Measurements from ENCODE around the gene NUDCD3. TPM values are rescaled to one million over a fixed set of nuclear protein-coding genes. Genes with fewer than 3 reads are reported as not detected.

Gene NUDCD3
- total and polyA plus RNA-seq, 3 experiments from 2014 or later, result 72.0 to 99.5 (median 98.8) TPM

- Mint-ChIP-seq H3K4me3 (no peak overlapping the region), H3K36me3 (peaks cover 0 to 4% (median 0%) of the 10 kb centered on the region in 3 donors), H3K27me3 (peaks cover 5 to 15% of the 10 kb centered on the region in 2 donors), H3K9me3 (no peaks in the 10 kb centered on the region), H3K27ac (no peak overlapping the region), H3K4me1 (peaks cover 7 to 12% (median 10%) of the 10 kb centered on the region in 3 donors)
- H3K4me3 ChIP-seq (ENCODE audit: low read length), result no peak overlapping the region
- no peaks in the 10 kb centered on the region for H3K27me3 ChIP-seq (ENCODE audit: insufficient read depth, low read length, poor library complexity, severe bottlenecking)
- H3K9me3 ChIP-seq (ENCODE audit: low read length), result no peaks in the 10 kb centered on the region
- POLR2A ChIA-PET, result no interaction called here
- H3K27ac ChIP-seq (ENCODE audit: low read depth, low read length), result no peak overlapping the region
- DNase-seq, result no peak
- peaks cover 6% of the 10 kb centered on the region for H3K4me1 ChIP-seq (ENCODE audit: insufficient read depth, low read length)
- no peaks in the 10 kb centered on the region for H3K36me3 ChIP-seq (ENCODE audit: insufficient read depth, low read length)
- CTCF ChIA-PET, result no interaction called here
Measured at GRCh38 chr7:44494960-44495359, 4.5 kb upstream of the NUDCD3 start.

DNA sequence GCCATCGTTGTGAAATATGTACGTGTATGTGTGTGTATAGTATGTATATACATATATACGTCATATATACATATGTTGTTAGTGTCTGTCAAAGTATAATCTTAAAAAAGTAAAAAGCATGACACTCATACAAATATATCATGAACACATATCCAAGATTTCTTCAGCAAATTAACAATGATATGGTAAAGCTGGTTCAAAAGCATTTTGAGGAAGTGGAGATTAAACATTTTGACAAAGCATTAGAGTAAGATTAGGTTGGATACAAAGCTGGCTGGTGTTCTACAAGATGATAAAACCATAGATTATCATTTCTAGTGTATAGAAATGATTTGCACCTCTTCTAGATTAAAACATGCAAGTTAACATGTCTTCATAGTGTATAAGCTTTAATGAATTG, 771 bp upstream of the NUDCD3 start:
- Mint-ChIP-seq H3K36me3 (peaks cover 0 to 18% (median 7%) of the 10 kb centered on the region in 3 donors), H3K4me3 (peak overlapping the region; percentile 82 to 95 (median 88)), H3K4me1 (peaks cover 36 to 42% (median 42%) of the 10 kb centered on the region in 3 donors)

GRCh38 chr7:44489955-44490350, 505 bp downstream of the NUDCD3 start:
- peak in 2 of 5 donors; percentile 13 to 62 for DNase-seq
- Histone ChIP-seq H3K27me3 (ENCODE audit: insufficient read depth, low read length, poor library complexity, severe bottlenecking) (no peaks in the 10 kb centered on the region), H3K4me3 (ENCODE audit: low read length) (peak overlapping the region; percentile 65), H3K36me3 (ENCODE audit: insufficient read depth, low read length) (peaks cover under 1% of the 10 kb centered on the region), H3K27ac (ENCODE audit: low read depth, low read length) (peak overlapping the region; percentile 99), H3K9me3 (ENCODE audit: low read length) (no peaks in the 10 kb centered on the region), H3K4me1 (ENCODE audit: insufficient read depth, low read length) (peaks cover 49% of the 10 kb centered on the region)
- H3K4me3 Mint-ChIP-seq, result peak overlapping the region; percentile 82 to 95 (median 88)
- ChIA-PET POLR2A (interaction anchor here (0.7 to 2.6 kb wide), 13 partner anchors 10 to 621 kb away, joined by 3 to 29 read pairs (median 4); partner anchors contain the start of genes DDX56, H2AZ2, MRPS24 and OGDH), CTCF (interaction anchor here (0.9 to 2.9 kb wide), 8 partner anchors 10 to 249 kb away, joined by 3 to 13 read pairs (median 4); no protein-coding TSS in a partner anchor)
- peaks cover 47 to 55% (median 55%) of the 10 kb centered on the region in 3 donors for H3K4me1 Mint-ChIP-seq
- H3K9me3 Mint-ChIP-seq, result no peaks in the 10 kb centered on the region
- H3K27ac Mint-ChIP-seq, result peak overlapping the region; percentile 90 to 99 (median 93)
- H3K27me3 Mint-ChIP-seq, result peaks cover 0 to 4% of the 10 kb centered on the region in 2 donors
- peaks cover 7 to 30% (median 14%) of the 10 kb centered on the region in 3 donors for H3K36me3 Mint-ChIP-seq

More for the DNA sequence above, 771 bp upstream of the NUDCD3 start:
- ChIA-PET CTCF (interaction anchor here (1.1 to 2.9 kb wide), 4 partner anchors 63 to 428 kb away, joined by 3 to 13 read pairs (median 3); no protein-coding TSS in a partner anchor), POLR2A (interaction anchor here (0.6 to 2.6 kb wide), 5 partner anchors 30 to 447 kb away, joined by 3 to 29 read pairs (median 7); partner anchors contain the start of genes DBNL, DDX56 and H2AZ2)
- Mint-ChIP-seq H3K9me3 (no peaks in the 10 kb centered on the region), H3K27me3 (peaks cover 4 to 11% of the 10 kb centered on the region in 2 donors), H3K27ac (peak overlapping the region; percentile 90 to 99 (median 93))
- Histone ChIP-seq H3K9me3 (ENCODE audit: low read length) (no peaks in the 10 kb centered on the region), H3K36me3 (ENCODE audit: insufficient read depth, low read length) (no peaks in the 10 kb centered on the region), H3K27ac (ENCODE audit: low read depth, low read length) (peak overlapping the region; percentile 99), H3K4me1 (ENCODE audit: insufficient read depth, low read length) (peaks cover 36% of the 10 kb centered on the region), H3K27me3 (ENCODE audit: insufficient read depth, low read length, poor library complexity, severe bottlenecking) (no peaks in the 10 kb centered on the region), H3K4me3 (ENCODE audit: low read length) (peak overlapping the region; percentile 65)
- no peak for DNase-seq

GRCh38 chr7:44488955-44489354, 1.5 kb downstream of the NUDCD3 start:
- Histone ChIP-seq H3K4me1 (ENCODE audit: insufficient read depth, low read length) (peaks cover 58% of the 10 kb centered on the region), H3K27ac (ENCODE audit: low read depth, low read length) (no peak overlapping the region), H3K36me3 (ENCODE audit: insufficient read depth, low read length) (peaks cover 10% of the 10 kb centered on the region), H3K27me3 (ENCODE audit: insufficient read depth, low read length, poor library complexity, severe bottlenecking) (no peaks in the 10 kb centered on the region), H3K4me3 (ENCODE audit: low read length) (peak overlapping the region; percentile 65), H3K9me3 (ENCODE audit: low read length) (no peaks in the 10 kb centered on the region)
- no peaks in the 10 kb centered on the region for H3K27me3 Mint-ChIP-seq
- POLR2A ChIA-PET, result interaction anchor here (0.6 kb wide), 1 partner anchor 338 kb away, joined by 3 read pairs; no protein-coding TSS in a partner anchor
- H3K9me3 Mint-ChIP-seq, result peaks cover 0 to 2% (median 0%) of the 10 kb centered on the region in 5 donors
- peak overlapping the region in 7 of 8 donors; percentile 30 to 97 (median 92) for H3K27ac Mint-ChIP-seq
- H3K36me3 Mint-ChIP-seq, result peaks cover 10 to 39% (median 20%) of the 10 kb centered on the region in 3 donors
- CTCF ChIA-PET, result interaction anchor here (1.3 to 2.9 kb wide), 3 partner anchors 15 to 248 kb away, joined by 4 to 13 read pairs (median 5); no protein-coding TSS in a partner anchor
- no peak for DNase-seq
- peaks cover 54 to 65% (median 65%) of the 10 kb centered on the region in 3 donors for H3K4me1 Mint-ChIP-seq
- peak overlapping the region; percentile 82 to 95 (median 88) for H3K4me3 Mint-ChIP-seq

DNA sequence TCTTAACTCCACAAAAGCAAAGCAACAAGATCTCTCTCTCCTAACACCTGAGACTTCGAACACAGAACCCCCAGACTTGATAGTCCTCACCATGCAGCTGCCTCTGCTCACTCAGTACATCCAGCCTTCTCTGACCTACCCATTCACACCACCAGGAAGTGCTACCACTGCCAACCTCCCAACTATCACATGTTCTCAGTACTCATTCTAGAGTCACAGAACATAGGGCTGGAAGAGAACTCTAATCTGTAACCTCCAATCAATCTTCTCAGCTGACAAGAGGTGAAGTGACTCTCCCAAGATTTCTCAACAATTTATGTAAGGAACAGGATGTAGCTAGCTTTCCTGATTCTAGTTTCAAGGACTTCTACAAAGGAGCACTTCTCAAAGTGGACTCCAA, 3.8 kb downstream of the NUDCD3 start:
- Mint-ChIP-seq H3K4me1 (peaks cover 71 to 85% (median 83%) of the 10 kb centered on the region in 3 donors), H3K27ac (peak overlapping the region in 5 of 8 donors; percentile 4 to 46 (median 19)), H3K27me3 (no peaks in the 10 kb centered on the region), H3K9me3 (peaks cover 4 to 18% (median 13%) of the 10 kb centered on the region in 5 donors), H3K4me3 (peak overlapping the region in 5 of 7 donors; percentile 4 to 70 (median 46)), H3K36me3 (peaks cover 30 to 62% (median 39%) of the 10 kb centered on the region in 3 donors)
- ChIA-PET CTCF (interaction anchor here (1.5 kb wide), 1 partner anchor 79 kb away, joined by 4 read pairs; no protein-coding TSS in a partner anchor), POLR2A (no interaction called here)
- no peaks in the 10 kb centered on the region for H3K27me3 ChIP-seq (ENCODE audit: insufficient read depth, low read length, poor library complexity, severe bottlenecking)
- no peak overlapping the region for H3K27ac ChIP-seq (ENCODE audit: low read depth, low read length)
- peaks cover 58% of the 10 kb centered on the region for H3K4me1 ChIP-seq (ENCODE audit: insufficient read depth, low read length)
- DNase-seq, result no peak
- H3K4me3 ChIP-seq (ENCODE audit: low read length), result no peak overlapping the region
- peaks cover 32% of the 10 kb centered on the region for H3K36me3 ChIP-seq (ENCODE audit: insufficient read depth, low read length)
- H3K9me3 ChIP-seq (ENCODE audit: low read length), result peaks cover 7% of the 10 kb centered on the region

DNA sequence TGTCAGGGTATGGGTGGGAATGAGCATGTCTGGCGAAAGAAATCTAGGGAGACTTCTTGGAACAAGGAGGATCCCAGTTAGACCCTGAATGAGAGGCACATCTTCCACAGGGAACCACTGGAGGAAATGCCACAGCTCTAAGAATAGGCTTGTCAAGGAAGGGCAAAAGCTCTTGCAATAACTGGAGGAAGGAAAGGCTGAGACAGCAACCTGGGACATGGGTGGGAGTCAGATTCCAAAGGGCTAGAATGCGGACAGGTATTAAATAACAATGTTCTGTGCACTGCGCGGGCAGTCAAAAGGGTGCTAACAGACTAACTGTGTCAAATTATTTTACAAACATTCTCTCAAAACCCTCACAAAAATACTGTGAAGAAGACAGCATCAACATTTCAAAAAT, 4.5 kb downstream of the NUDCD3 start:
- H3K27ac Mint-ChIP-seq, result peak overlapping the region in 1 of 8 donors; percentile 12
- H3K4me3 Mint-ChIP-seq, result peak overlapping the region in 3 of 7 donors; percentile 15 to 52 (median 28)
- H3K27me3 Mint-ChIP-seq, result no peaks in the 10 kb centered on the region
- peaks cover 4 to 18% (median 13%) of the 10 kb centered on the region in 5 donors for H3K9me3 Mint-ChIP-seq
- no peak overlapping the region for H3K27ac ChIP-seq (ENCODE audit: low read depth, low read length)
- ChIA-PET POLR2A (no interaction called here), CTCF (no interaction called here)
- H3K4me3 ChIP-seq (ENCODE audit: low read length), result no peak overlapping the region
- H3K4me1 Mint-ChIP-seq, result peaks cover 72 to 86% (median 82%) of the 10 kb centered on the region in 3 donors
- H3K4me1 ChIP-seq (ENCODE audit: insufficient read depth, low read length), result peaks cover 54% of the 10 kb centered on the region
- H3K36me3 ChIP-seq (ENCODE audit: insufficient read depth, low read length), result peaks cover 38% of the 10 kb centered on the region
- H3K27me3 ChIP-seq (ENCODE audit: insufficient read depth, low read length, poor library complexity, severe bottlenecking), result no peaks in the 10 kb centered on the region
- H3K9me3 ChIP-seq (ENCODE audit: low read length), result peaks cover 7% of the 10 kb centered on the region
- DNase-seq, result no peak
- peaks cover 34 to 69% (median 42%) of the 10 kb centered on the region in 3 donors for H3K36me3 Mint-ChIP-seq

DNA sequence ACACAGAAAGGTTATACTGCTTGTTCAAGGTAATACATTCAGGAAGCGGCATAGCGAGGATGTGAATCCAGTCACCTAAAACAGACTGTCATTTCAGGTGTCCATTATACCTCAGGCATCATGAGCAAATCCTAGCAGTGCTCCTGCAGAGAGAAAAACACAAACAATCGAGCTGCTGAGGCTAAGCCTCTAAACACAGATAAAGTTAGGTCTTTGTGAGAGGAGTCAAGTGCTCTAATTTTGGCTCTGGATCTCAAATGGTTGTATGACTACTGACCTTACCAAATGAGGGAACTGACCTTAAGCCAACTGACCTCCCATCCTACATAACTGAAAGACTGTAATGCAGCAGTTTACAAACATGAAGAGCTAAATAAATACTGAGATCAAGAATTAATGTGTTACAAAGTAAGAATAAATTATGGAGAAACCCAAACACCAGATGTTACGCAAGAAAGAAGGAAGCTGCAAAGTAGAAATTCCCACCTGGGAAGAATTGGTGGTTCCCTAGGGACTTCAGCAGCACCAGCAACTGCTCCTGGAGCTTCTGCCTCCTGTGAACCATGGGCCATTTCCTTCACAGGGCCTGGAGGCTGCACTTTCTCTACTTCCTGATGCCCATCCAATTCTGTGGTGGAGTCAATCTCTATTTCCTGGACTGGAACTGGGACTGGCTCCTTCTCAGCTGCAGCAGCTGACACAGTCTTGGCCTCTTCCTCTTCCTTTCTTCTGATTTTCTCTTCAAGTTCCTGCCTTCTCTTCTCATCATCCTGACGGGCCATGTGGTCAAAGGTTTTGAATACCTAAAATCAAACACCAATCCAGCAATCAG, 5.8 kb downstream of the NUDCD3 start:
- H3K27me3 ChIP-seq (ENCODE audit: insufficient read depth, low read length, poor library complexity, severe bottlenecking), result no peaks in the 10 kb centered on the region
- DNase-seq, result no peak
- Mint-ChIP-seq H3K4me1 (peaks cover 68 to 87% (median 83%) of the 10 kb centered on the region in 3 donors), H3K27me3 (no peaks in the 10 kb centered on the region), H3K27ac (peak overlapping the region in 3 of 8 donors; percentile 13 to 68 (median 51)), H3K36me3 (peaks cover 36 to 72% (median 46%) of the 10 kb centered on the region in 3 donors), H3K9me3 (peaks cover 4 to 18% (median 13%) of the 10 kb centered on the region in 5 donors), H3K4me3 (peak overlapping the region in 1 of 7 donors; percentile 35)
- no peak overlapping the region for H3K4me3 ChIP-seq (ENCODE audit: low read length)
- ChIA-PET POLR2A (no interaction called here), CTCF (no interaction called here)
- peaks cover 52% of the 10 kb centered on the region for H3K4me1 ChIP-seq (ENCODE audit: insufficient read depth, low read length)
- H3K9me3 ChIP-seq (ENCODE audit: low read length), result peaks cover 7% of the 10 kb centered on the region
- peaks cover 40% of the 10 kb centered on the region for H3K36me3 ChIP-seq (ENCODE audit: insufficient read depth, low read length)
- H3K27ac ChIP-seq (ENCODE audit: low read depth, low read length), result no peak overlapping the region
